ENCODE results near the gene SLC39A5. TPM values are rescaled to one million over a fixed set of nuclear protein-coding genes. Genes with fewer than 3 reads are reported as not detected.

Gene SLC39A5, protein sequence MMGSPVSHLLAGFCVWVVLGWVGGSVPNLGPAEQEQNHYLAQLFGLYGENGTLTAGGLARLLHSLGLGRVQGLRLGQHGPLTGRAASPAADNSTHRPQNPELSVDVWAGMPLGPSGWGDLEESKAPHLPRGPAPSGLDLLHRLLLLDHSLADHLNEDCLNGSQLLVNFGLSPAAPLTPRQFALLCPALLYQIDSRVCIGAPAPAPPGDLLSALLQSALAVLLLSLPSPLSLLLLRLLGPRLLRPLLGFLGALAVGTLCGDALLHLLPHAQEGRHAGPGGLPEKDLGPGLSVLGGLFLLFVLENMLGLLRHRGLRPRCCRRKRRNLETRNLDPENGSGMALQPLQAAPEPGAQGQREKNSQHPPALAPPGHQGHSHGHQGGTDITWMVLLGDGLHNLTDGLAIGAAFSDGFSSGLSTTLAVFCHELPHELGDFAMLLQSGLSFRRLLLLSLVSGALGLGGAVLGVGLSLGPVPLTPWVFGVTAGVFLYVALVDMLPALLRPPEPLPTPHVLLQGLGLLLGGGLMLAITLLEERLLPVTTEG
- 0.13 TPM for polyA plus RNA-seq (2013, experiment 1 of 2)
- 0.22 TPM for polyA plus RNA-seq (2013, experiment 2 of 2)

- H3K27ac ChIP-seq (replicated peaks; ENCODE audit: low read length): no peak within 1 kb of the TSS
- H3K9me3 ChIP-seq (replicated peaks in 1 of 2; ENCODE audit: control insufficient read depth in 2 of 2, insufficient read depth in 1 of 2, low read depth in 1 of 2, low read length in 2 of 2): no peaks in the 10 kb centered on the region
- H4K91ac ChIP-seq (ENCODE audit: low read depth, low read length, poor library complexity): no peak within 1 kb of the TSS
- H4K8ac ChIP-seq (ENCODE audit: low read depth, low read length): no peak within 1 kb of the TSS
- H2AFZ ChIP-seq (ENCODE audit: low read length): no peak within 1 kb of the TSS
- no peak within 1 kb of the TSS for H2BK120ac ChIP-seq (ENCODE audit: low read depth, low read length)
- H2BK12ac ChIP-seq (ENCODE audit: low read length): no peak within 1 kb of the TSS
- no peak within 1 kb of the TSS for H2BK5ac ChIP-seq (ENCODE audit: low read length)
- peaks cover 0 to 2% of the 10 kb centered on the region in 2 donors for H3K4me1 ChIP-seq (ENCODE audit: control insufficient read depth in 2 of 2, insufficient read depth in 1 of 2, low read depth in 1 of 2, low read length in 2 of 2)
- H3K79me1 ChIP-seq (ENCODE audit: low read depth, low read length): no peaks in the 10 kb centered on the region
- H3K18ac ChIP-seq (ENCODE audit: low read length): no peak within 1 kb of the TSS
- no peak within 1 kb of the TSS for H3K23ac ChIP-seq (ENCODE audit: low read depth, low read length, poor library complexity)
- no peak within 1 kb of the TSS for H3K4me2 ChIP-seq (ENCODE audit: insufficient read depth, low read length, poor library complexity, severe bottlenecking)
- no peak for DNase-seq (ENCODE audit: low spot score)
- H3K9ac ChIP-seq (ENCODE audit: low read depth, low read length, poor library complexity): peak within 1 kb of the TSS; percentile 44
- no peaks in the 10 kb centered on the region for H3K27me3 ChIP-seq (ENCODE audit: control insufficient read depth in 3 of 3, insufficient read depth in 3 of 3, low read depth in 1 of 3, low read length in 3 of 3)
- no peak within 1 kb of the TSS for H2BK15ac ChIP-seq (ENCODE audit: low read length)
- H3K14ac ChIP-seq (ENCODE audit: low read length): no peak within 1 kb of the TSS
- no peak within 1 kb of the TSS for H3K4me3 ChIP-seq (ENCODE audit: low read length in 2 of 2)
- H3K4ac ChIP-seq (ENCODE audit: low read length): no peak within 1 kb of the TSS
- H3K36me3 ChIP-seq (replicated peaks in 1 of 2; ENCODE audit: control insufficient read depth in 2 of 2, insufficient read depth in 2 of 2, low read length in 2 of 2): peaks cover 7 to 25% of the 10 kb centered on the region in 2 donors
- H2AK5ac ChIP-seq (ENCODE audit: low read depth, low read length): no peak within 1 kb of the TSS
- WGBS, 2 donors (ENCODE audit: extremely low coverage in 2 of 2, insufficient read length in 2 of 2, insufficient replicate concordance in 1 of 2): no CpG with 5 or more reads among the region's 4 CpGs
Observed at GRCh38 chr12:56229916-56230431, at the start of gene SLC39A5. Gene SLC39A5 (plus strand): TSS chr12:56230051. CDS start chr12:56231275, 1,224 bp downstream.

- no peak overlapping the region for H3K9ac ChIP-seq (ENCODE audit: low read depth, low read length, poor library complexity)
- no peak overlapping the region for H3K4me3 ChIP-seq (ENCODE audit: low read length in 2 of 2)
- H3K4me2 ChIP-seq (ENCODE audit: insufficient read depth, low read length, poor library complexity, severe bottlenecking): no peak overlapping the region
- H2BK12ac ChIP-seq (ENCODE audit: low read length): no peak overlapping the region
- H3K4me1 ChIP-seq (ENCODE audit: control insufficient read depth in 2 of 2, insufficient read depth in 1 of 2, low read depth in 1 of 2, low read length in 2 of 2): peaks cover 7 to 9% of the 10 kb centered on the region in 2 donors
- no peaks in the 10 kb centered on the region for H3K9me3 ChIP-seq (replicated peaks in 1 of 2; ENCODE audit: control insufficient read depth in 2 of 2, insufficient read depth in 1 of 2, low read depth in 1 of 2, low read length in 2 of 2)
- H2BK5ac ChIP-seq (ENCODE audit: low read length): no peak overlapping the region
- WGBS, 2 donors (ENCODE audit: extremely low coverage in 2 of 2, insufficient read length in 2 of 2, insufficient replicate concordance in 1 of 2): no CpG with 5 or more reads among the region's 2 CpGs
- no peak overlapping the region for H3K14ac ChIP-seq (ENCODE audit: low read length)
- no peak overlapping the region for H4K8ac ChIP-seq (ENCODE audit: low read depth, low read length)
- no peak overlapping the region for H3K27ac ChIP-seq (replicated peaks; ENCODE audit: low read length)
- DNase-seq (ENCODE audit: low spot score): no peak
- no peak overlapping the region for H2BK120ac ChIP-seq (ENCODE audit: low read depth, low read length)
- H3K36me3 ChIP-seq (replicated peaks in 1 of 2; ENCODE audit: control insufficient read depth in 2 of 2, insufficient read depth in 2 of 2, low read length in 2 of 2): peaks cover 25 to 58% of the 10 kb centered on the region in 2 donors
- no peak overlapping the region for H2AK5ac ChIP-seq (ENCODE audit: low read depth, low read length)
- H3K23ac ChIP-seq (ENCODE audit: low read depth, low read length, poor library complexity): no peak overlapping the region
- no peaks in the 10 kb centered on the region for H3K27me3 ChIP-seq (ENCODE audit: control insufficient read depth in 3 of 3, insufficient read depth in 3 of 3, low read depth in 1 of 3, low read length in 3 of 3)
- no peaks in the 10 kb centered on the region for H3K79me1 ChIP-seq (ENCODE audit: low read depth, low read length)
- no peak overlapping the region for H3K18ac ChIP-seq (ENCODE audit: low read length)
- H4K91ac ChIP-seq (ENCODE audit: low read depth, low read length, poor library complexity): no peak overlapping the region
- H2AFZ ChIP-seq (ENCODE audit: low read length): no peak overlapping the region
- no peak overlapping the region for H3K4ac ChIP-seq (ENCODE audit: low read length)
- no peak overlapping the region for H2BK15ac ChIP-seq (ENCODE audit: low read length)
Observed at GRCh38 chr12:56186957-56187356, 42.9 kb upstream of the SLC39A5 start.

DNA sequence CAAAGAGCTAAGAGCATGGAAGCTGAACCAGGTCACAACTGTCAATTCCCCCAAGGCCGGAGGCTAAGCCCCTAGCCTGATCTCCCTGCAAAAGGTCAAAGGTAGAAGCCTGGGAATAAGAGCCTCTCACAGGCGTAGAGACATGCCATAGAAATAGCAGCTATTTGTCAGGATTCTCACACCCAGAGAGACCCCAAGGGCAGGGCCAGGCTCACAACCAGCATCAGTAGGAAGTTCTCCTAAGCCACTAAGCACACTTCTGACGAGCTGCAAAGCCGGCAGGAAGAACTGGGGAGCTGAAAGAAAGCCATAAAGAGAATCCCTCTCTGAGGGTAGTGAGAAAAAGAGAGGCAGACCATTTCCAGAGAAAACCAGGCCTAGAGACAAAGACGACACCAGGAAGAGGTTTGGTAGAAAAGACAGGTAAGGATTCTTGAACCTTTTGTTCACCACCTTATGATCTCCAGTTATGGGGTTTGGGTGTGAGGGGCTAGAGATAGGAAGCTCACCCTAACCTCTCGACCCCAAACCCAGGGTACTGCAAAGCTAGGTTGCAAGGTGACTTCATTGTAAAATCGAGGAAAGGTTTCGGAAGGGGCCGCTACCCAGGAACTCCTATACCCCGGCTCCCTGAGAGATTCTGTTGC is 41.6 kb upstream of the SLC39A5 start:
- Histone ChIP-seq H3K4me2 (ENCODE audit: insufficient read depth, low read length, poor library complexity, severe bottlenecking) (peak overlapping the region; percentile 79), H3K9ac (ENCODE audit: low read depth, low read length, poor library complexity) (peak overlapping the region; percentile 87), H3K9me3 (replicated peaks in 1 of 2; ENCODE audit: control insufficient read depth in 2 of 2, insufficient read depth in 1 of 2, low read depth in 1 of 2, low read length in 2 of 2) (no peaks in the 10 kb centered on the region), H3K79me1 (ENCODE audit: low read depth, low read length) (no peaks in the 10 kb centered on the region), H2AK5ac (ENCODE audit: low read depth, low read length) (peak overlapping the region; percentile 40), H3K4ac (ENCODE audit: low read length) (no peak overlapping the region), H2BK120ac (ENCODE audit: low read depth, low read length) (no peak overlapping the region), H3K4me3 (ENCODE audit: low read length in 2 of 2) (peak overlapping the region; percentile 76 to 83), H2AFZ (ENCODE audit: low read length) (peak overlapping the region; percentile 91), H2BK15ac (ENCODE audit: low read length) (no peak overlapping the region), H2BK12ac (ENCODE audit: low read length) (no peak overlapping the region), H3K36me3 (replicated peaks in 1 of 2; ENCODE audit: control insufficient read depth in 2 of 2, insufficient read depth in 2 of 2, low read length in 2 of 2) (peaks cover 21 to 46% of the 10 kb centered on the region in 2 donors), H3K27me3 (ENCODE audit: control insufficient read depth in 3 of 3, insufficient read depth in 3 of 3, low read depth in 1 of 3, low read length in 3 of 3) (no peaks in the 10 kb centered on the region), H3K18ac (ENCODE audit: low read length) (peak overlapping the region; percentile 76), H2BK5ac (ENCODE audit: low read length) (peak overlapping the region; percentile 78), H3K4me1 (ENCODE audit: control insufficient read depth in 2 of 2, insufficient read depth in 1 of 2, low read depth in 1 of 2, low read length in 2 of 2) (peaks cover 7 to 9% of the 10 kb centered on the region in 2 donors), H3K23ac (ENCODE audit: low read depth, low read length, poor library complexity) (no peak overlapping the region), H3K27ac (replicated peaks; ENCODE audit: low read length) (peak overlapping the region; percentile 69), H3K14ac (ENCODE audit: low read length) (peak overlapping the region; percentile 25), H4K91ac (ENCODE audit: low read depth, low read length, poor library complexity) (no peak overlapping the region), H4K8ac (ENCODE audit: low read depth, low read length) (no peak overlapping the region)
- peak; percentile 8 for DNase-seq (ENCODE audit: low spot score)
- no CpG with 5 or more reads among the region's 10 CpGs for WGBS, 2 donors (ENCODE audit: extremely low coverage in 2 of 2, insufficient read length in 2 of 2, insufficient replicate concordance in 1 of 2)

DNA sequence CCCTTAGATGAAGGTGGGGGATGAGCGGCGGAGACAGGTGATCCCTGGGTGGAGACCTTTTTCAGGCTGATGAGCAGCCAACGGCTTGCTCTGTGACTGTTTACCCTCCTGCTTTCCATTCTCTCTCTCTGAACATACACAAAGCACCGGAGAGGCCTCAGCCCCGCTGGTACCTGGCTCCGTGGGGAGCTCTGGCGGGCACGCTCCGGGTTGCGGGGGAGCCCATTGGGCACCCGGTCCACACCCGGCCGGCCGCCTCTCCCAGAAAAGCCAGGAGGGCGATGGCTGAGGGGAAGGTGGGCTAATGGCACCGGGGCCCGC is 41.1 kb upstream of the SLC39A5 start:
- peak overlapping the region; percentile 76 to 83 for H3K4me3 ChIP-seq (ENCODE audit: low read length in 2 of 2)
- no peak overlapping the region for H4K8ac ChIP-seq (ENCODE audit: low read depth, low read length)
- peak overlapping the region; percentile 79 for H3K4me2 ChIP-seq (ENCODE audit: insufficient read depth, low read length, poor library complexity, severe bottlenecking)
- H3K79me1 ChIP-seq (ENCODE audit: low read depth, low read length): no peaks in the 10 kb centered on the region
- H3K4me1 ChIP-seq (ENCODE audit: control insufficient read depth in 2 of 2, insufficient read depth in 1 of 2, low read depth in 1 of 2, low read length in 2 of 2): peaks cover 7 to 9% of the 10 kb centered on the region in 2 donors
- no CpG with 5 or more reads among the region's 17 CpGs for WGBS, 2 donors (ENCODE audit: extremely low coverage in 2 of 2, insufficient read length in 2 of 2, insufficient replicate concordance in 1 of 2)
- peak overlapping the region; percentile 76 for H3K18ac ChIP-seq (ENCODE audit: low read length)
- peak overlapping the region; percentile 40 for H2AK5ac ChIP-seq (ENCODE audit: low read depth, low read length)
- H3K27me3 ChIP-seq (ENCODE audit: control insufficient read depth in 3 of 3, insufficient read depth in 3 of 3, low read depth in 1 of 3, low read length in 3 of 3): no peaks in the 10 kb centered on the region
- no peak overlapping the region for H3K4ac ChIP-seq (ENCODE audit: low read length)
- no peak overlapping the region for H2BK120ac ChIP-seq (ENCODE audit: low read depth, low read length)
- H3K14ac ChIP-seq (ENCODE audit: low read length): peak overlapping the region; percentile 25
- peak overlapping the region; percentile 45 for H2BK15ac ChIP-seq (ENCODE audit: low read length)
- H3K9ac ChIP-seq (ENCODE audit: low read depth, low read length, poor library complexity): peak overlapping the region; percentile 87
- peak overlapping the region; percentile 91 for H2AFZ ChIP-seq (ENCODE audit: low read length)
- DNase-seq (ENCODE audit: low spot score): peak; percentile 8
- H3K23ac ChIP-seq (ENCODE audit: low read depth, low read length, poor library complexity): no peak overlapping the region
- peak overlapping the region; percentile 69 for H3K27ac ChIP-seq (replicated peaks; ENCODE audit: low read length)
- peak overlapping the region; percentile 78 for H2BK5ac ChIP-seq (ENCODE audit: low read length)
- H3K36me3 ChIP-seq (replicated peaks in 1 of 2; ENCODE audit: control insufficient read depth in 2 of 2, insufficient read depth in 2 of 2, low read length in 2 of 2): peaks cover 18 to 41% of the 10 kb centered on the region in 2 donors
- H2BK12ac ChIP-seq (ENCODE audit: low read length): no peak overlapping the region
- no peak overlapping the region for H4K91ac ChIP-seq (ENCODE audit: low read depth, low read length, poor library complexity)
- H3K9me3 ChIP-seq (replicated peaks in 1 of 2; ENCODE audit: control insufficient read depth in 2 of 2, insufficient read depth in 1 of 2, low read depth in 1 of 2, low read length in 2 of 2): no peaks in the 10 kb centered on the region
